ENCODE data around the gene KCNQ1OT1.

- TF ChIP-seq ZNF175 (CRISPR knock-in tag; IDR thresholded peaks at IDR 0.05; ENCODE audit: low read depth), result no peak
- TF ChIP-seq, protein P1, sequence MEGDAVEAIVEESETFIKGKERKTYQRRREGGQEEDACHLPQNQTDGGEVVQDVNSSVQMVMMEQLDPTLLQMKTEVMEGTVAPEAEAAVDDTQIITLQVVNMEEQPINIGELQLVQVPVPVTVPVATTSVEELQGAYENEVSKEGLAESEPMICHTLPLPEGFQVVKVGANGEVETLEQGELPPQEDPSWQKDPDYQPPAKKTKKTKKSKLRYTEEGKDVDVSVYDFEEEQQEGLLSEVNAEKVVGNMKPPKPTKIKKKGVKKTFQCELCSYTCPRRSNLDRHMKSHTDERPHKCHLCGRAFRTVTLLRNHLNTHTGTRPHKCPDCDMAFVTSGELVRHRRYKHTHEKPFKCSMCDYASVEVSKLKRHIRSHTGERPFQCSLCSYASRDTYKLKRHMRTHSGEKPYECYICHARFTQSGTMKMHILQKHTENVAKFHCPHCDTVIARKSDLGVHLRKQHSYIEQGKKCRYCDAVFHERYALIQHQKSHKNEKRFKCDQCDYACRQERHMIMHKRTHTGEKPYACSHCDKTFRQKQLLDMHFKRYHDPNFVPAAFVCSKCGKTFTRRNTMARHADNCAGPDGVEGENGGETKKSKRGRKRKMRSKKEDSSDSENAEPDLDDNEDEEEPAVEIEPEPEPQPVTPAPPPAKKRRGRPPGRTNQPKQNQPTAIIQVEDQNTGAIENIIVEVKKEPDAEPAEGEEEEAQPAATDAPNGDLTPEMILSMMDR (IDR thresholded peaks at IDR 0.05 in 2 of 3, conservative IDR thresholded peaks at IDR 0.05 in 1 of 3; ENCODE audit: insufficient read depth in 2 of 3, low read depth in 1 of 3, low read length in 3 of 3), result no peak
- no peak for TF ChIP-seq ATF3 (IDR thresholded peaks at IDR 0.05)
- TF ChIP-seq ATF3 (CRISPR knock-in tag; conservative IDR thresholded peaks at IDR 0.05), result no peak
- no peak for TF ChIP-seq TCF7L2 (IDR thresholded peaks at IDR 0.05; ENCODE audit: low read depth, low read length)
Observed at GRCh38 chr11:2576111-2576510, 123.7 kb downstream of the KCNQ1OT1 start.
